GM19351 (cell line): ENCODE results near the gene BEX1.
"Not testable (repeated sequence)": the region's sequence is repeated elsewhere in the genome, so short reads cannot be mapped to it uniquely, and the experiment has no call there.

Source experiments
- ATAC-seq: cut with Tn5 transposase; IDR thresholded peaks from one replicate; pipeline ENCODE4 v1.9.1; 2021; ENCODE audit warnings: mild to moderate bottlenecking, moderate library complexity; ENCODE audit not compliant: unreplicated experiment

The BEX1 gene

DNA sequence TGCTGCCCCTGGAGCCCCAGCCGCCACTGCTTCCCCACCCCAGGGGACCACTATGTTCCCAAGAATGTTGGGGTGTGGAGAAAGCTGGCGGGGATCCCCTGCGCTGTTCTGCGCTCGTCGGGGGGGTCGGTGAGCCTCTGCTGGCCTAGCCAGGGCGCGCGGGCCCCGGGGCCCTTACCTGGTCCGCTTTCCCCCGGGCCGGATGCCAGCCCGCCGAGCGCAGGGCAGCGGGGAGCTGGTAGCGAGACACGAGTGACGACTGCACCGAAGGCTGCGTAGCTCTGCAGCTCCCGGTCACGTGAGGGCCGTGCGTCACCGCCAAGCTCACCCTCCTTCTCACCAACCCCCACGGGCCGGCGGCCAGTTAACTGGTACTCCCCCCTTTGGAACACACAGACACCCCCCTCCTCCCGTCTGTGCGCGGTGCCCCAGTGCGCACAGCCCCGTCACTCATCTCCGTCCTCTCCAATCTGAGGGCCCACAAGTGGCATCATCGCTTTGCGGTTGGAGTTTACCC lies at the start of gene BEX1:
TSS of gene BEX1 (minus strand) at position 254 of the 517 bp plus-strand sequence. CDS start 897 bp downstream, outside the sequence.
- no peak for ATAC-seq

GRCh38 chrX:103109497-103109896 lies 45.5 kb upstream of the BEX1 start:
- not testable (repeated sequence) for ATAC-seq

DNA sequence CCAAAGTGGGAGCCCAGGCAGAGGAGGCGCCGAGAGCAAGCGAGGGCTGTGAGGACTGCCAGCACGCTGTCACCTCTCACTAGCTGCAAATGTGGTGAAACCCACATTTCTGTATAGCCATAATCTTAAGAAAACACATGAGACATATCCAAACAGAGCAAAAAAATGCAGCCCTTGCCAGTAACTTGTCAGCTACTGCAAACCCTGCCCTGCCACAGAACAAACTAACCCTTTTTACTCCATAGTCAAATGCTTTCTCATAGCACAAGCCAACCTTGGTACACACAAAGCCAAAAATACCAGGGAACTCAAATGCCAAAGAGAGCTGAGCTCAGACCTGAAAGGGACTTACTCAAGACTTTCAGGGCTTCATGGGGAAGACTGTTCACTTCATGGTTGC lies 43.9 kb upstream of the BEX1 start:
- no peak for ATAC-seq

DNA sequence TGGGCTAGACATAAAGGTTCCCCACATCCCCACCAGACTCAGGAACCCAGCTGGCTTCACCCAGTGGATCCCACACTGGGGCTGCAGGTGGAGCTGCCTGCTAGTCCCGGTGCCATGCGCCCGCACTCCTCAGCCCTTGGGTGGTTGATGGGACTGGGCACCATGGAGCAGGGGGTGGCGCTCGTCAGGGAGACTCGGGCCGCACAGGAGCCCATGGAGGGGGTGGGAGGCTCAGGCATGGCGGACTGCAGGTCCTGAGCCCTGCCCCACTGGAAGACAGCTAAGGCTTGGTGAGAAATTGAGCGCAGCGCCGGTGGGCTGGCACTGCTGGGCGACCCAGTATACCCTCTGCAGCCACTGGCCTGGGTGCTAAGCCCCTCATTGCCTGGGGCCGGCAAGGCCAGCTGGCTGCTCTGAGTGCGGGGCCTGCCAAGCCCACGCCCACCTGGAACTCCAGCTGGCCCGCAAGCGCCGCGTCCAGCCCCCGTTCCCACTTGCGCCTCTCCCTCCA lies 43.3 kb upstream of the BEX1 start:
- not testable (repeated sequence) for ATAC-seq

GRCh38 chrX:103104370-103104769 lies 40.4 kb upstream of the BEX1 start:
- not testable (repeated sequence) for ATAC-seq

DNA sequence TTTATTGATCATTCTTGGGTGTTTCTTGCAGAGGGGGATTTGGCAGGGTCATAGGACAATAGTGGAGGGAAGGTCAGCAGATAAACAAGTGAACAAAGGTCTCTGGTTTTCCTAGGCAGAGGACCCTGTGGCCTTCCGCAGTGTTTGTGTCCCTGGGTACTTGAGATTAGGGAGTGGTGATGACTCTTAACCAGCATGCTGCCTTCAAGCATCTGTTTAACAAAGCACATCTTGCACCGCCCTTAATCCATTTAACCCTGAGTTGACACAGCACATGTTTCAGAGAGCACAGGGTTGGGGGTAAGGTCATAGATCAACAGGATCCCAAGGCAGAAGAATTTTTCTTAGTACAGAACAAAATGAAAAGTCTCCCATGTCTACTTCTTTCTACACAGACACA lies 39.9 kb upstream of the BEX1 start:
- not testable (repeated sequence) for ATAC-seq

DNA sequence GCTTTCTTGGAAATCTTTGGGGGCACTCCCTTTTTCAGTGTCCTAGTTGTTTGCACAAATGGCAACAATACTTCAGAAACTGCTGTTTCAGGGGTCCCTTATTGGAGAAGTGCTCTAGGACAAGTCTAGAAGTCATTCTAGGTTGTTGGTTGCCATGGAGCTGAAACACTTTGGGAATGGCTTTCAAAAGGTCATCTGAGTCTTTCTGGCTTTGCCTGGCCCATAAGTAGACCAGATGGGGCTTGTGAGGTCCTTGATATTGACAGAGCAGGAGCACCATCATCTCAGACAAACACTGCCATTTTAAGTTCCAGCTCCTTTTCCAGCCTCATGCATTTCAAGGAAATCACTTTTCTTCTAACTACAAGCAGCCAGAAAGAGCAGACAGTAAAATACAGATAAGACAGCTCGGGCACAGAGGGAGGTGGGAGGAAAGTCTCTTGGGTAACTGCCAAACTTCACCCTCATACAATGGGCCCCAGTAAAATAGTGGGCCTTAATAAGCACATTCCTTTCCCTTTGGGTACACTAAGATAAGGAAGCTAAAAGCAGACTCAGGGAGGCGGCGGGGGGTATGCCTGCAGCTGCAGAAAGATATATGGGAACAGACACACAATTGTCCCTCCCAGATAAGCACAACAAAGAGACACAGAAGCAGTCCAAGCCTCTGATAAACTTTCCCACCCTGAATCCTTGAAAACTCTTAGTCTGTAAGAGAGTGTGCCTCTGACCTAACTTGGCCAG lies 37.5 kb upstream of the BEX1 start:
- ATAC-seq = no peak

GRCh38 chrX:103100484-103100883 lies 36.5 kb upstream of the BEX1 start:
- ATAC-seq = no peak

DNA sequence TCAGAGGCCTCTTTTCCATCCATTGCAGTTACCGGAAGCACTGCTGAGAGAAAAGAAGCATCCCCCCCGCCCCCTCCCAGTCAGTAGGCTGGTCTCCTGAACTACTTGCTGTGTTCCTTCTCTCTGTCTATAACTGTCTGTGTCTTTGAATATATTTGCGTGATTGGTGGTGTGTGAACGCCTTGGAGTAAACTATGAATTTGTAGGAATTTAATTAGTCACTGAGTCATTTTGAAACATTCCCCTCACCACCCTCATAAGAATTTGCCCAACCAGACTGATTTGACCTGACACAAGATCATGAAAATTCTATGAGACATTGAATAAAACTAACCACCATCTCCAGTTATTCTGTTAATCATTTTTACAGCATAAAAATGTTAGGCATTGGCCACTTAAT lies 35.7 kb upstream of the BEX1 start:
- ATAC-seq = no peak

- ATAC-seq = no peak
Measured at GRCh38 chrX:103098488-103098887, 34.5 kb upstream of the BEX1 start.

- no peak for ATAC-seq
Measured at GRCh38 chrX:103092942-103093341, 29.0 kb upstream of the BEX1 start, which contains the start of gene NXF3. NXF3 (minus strand) TSS chrX:103093143; CDS start chrX:103093023, 120 bp downstream.

- ATAC-seq = no peak
Measured at GRCh38 chrX:103081051-103081450, 17.1 kb upstream of the BEX1 start.

GRCh38 chrX:103073467-103073866 lies 9.5 kb upstream of the BEX1 start:
- no peak for ATAC-seq

- ATAC-seq = no peak
Measured at GRCh38 chrX:103066606-103067005, 2.6 kb upstream of the BEX1 start.

DNA sequence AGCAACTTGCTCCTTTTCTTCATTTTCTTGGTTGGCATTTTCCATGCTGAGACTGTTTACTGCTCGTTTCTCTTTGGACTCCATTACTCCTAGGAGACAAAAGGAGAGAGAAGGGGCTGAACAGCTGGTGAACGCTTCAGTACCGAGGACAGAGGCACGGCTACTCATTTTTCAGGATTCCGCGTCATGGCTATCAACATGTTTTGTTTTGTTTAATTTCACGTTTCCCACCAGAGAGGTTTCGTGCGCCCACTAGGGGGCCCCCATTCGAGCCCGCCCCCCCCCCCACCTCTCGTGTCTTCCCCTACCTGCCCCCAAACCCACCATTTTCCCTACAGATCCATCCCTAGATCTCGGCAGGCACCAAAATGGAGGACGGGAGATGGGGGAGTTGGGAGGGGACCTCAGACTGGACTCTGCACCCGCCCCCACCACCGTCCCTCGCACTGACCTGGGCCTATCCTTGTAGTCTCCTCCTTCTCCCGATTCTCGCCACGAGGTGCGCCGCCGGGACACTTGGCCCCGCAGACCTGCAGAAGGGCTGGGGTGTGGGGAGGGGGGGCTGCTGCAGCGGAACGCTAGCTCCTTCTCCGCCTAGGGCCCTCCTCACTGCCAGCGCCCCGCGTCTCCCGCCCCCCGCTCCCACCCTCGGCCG lies 653 bp downstream of the BEX1 start:
- no peak for ATAC-seq

- ATAC-seq = no peak
Measured at GRCh38 chrX:103061486-103061885, 2.5 kb downstream of the BEX1 start.

GRCh38 chrX:103056902-103057301 lies 7.1 kb downstream of the BEX1 start:
- ATAC-seq = no peak

GRCh38 chrX:103052625-103053024 lies 11.3 kb downstream of the BEX1 start:
- no peak for ATAC-seq

DNA sequence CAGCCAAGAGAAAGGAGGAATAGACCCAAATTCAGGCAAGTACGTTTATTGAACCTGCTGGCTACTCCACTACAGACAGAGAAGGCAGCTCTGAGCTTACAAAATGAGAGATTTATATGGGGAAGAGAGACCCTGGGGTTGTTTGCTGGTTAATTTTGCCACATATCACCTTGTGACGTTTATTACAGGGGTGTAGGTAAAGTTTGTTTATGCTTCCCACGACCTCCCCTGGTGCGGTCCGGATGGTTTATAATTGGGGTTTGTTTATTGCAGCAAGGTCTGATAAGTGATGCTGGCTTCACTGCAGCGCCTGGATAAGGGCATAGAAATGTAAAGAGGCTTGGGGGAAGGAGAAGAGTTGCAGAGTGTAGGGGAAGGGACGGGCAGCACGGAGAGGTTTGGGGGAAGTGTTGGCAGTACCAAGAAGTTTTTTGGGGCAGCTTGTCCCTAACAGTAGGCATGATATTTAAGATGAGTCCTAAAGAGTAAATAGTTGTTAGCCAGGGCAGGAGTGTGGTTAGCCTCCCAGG lies 12.6 kb downstream of the BEX1 start:
- ATAC-seq = no peak

DNA sequence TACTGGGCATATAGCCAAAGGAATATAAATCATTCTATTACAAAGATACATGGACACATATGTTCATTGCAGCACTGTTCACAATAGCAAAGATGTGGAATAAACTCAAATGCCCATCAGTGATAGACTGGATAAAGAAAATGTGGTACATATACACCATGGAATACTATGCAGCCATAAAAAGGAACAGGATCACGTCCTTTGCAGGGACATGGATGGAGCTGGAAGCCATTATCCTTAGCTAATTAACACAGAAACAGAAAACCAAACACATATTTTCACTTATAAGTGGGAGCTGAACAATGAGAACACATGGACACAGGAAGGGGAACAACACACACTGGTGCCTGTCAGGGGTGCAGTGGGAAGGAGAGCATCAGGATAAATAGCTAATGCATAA lies 30.6 kb downstream of the BEX1 start:
- ATAC-seq = not testable (repeated sequence)

DNA sequence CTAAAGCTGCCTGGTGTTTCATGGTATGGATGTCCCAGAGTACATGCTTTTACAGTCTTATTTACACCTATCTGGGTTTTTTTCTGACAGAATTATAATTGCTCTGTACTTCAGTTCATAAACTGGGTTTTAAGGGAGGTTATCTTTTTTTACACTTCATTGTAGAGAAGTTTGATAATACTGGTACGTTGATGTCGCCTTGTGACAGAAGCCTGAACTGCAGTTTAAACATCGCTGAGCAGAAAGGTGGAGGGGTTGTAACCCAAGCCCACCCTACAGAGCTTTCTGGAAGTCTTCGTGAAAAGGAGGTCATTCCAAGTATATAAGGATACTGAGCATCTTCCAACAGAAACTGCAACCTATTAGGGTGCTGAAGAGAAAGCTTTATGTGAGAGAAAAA lies 46.4 kb downstream of the BEX1 start:
- ATAC-seq = no peak

DNA sequence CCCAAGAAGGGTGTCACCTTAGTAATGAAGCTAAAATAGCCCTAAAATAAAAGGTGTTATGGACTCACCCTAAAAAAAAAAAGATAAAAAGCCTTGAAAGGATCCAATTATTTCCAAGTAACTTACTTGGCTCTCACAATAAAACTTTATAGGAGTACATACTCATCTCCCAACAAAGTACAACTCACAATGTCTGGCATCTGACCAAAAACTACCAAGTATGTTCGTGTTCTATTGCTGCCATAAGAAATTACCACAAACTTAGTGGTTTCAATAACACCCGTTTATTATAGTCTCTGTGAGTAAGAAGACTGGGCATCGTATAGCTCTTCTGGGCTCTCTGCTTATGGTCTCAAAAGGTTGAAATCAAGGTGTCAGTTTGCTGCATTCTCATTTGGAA lies 51.0 kb downstream of the BEX1 start:
- ATAC-seq = no peak
